ENCODE measurements around the gene GPR108.
A peak's percentile ranks its signal among the peaks of the same experiment; 100 is the strongest.

GPR108 gene

DNA sequence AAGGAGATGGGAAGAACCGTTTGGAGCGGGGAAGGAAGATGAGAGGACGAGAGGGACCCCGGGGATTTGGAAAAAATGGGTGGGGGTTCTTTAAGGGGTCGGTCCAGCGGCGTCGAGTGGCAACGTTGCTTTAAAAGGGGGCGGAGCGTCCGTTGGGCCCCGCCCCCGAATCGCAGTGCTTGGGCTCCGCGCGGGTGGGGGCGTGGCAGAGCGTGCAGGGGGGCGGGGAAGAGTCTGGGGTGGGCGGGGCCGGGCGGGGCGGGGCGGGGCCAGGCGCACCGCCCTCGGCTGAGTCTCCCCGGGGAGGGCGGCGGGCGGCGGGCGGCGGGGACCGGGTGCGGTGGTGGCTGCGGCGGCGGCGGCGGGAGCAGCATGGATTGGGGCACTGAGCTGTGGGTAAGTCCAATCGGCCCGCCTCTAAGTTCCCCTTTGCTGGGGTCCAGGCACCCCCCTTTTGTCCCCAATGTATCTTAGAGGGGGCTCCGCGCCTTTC lies 2.1 kb upstream of the GPR108 start, which contains the start of gene TRIP10:
Gene TRIP10, plus strand, starts transcription at position 291 of the 493 bp plus-strand sequence. Its CDS starts 82 bp downstream, at position 373.
- no peak for DNase-seq (ENCODE audit: low read depth, low spot score)
- peak within 1 kb of the TSS; percentile 95 for H3K27ac ChIP-seq

DNA sequence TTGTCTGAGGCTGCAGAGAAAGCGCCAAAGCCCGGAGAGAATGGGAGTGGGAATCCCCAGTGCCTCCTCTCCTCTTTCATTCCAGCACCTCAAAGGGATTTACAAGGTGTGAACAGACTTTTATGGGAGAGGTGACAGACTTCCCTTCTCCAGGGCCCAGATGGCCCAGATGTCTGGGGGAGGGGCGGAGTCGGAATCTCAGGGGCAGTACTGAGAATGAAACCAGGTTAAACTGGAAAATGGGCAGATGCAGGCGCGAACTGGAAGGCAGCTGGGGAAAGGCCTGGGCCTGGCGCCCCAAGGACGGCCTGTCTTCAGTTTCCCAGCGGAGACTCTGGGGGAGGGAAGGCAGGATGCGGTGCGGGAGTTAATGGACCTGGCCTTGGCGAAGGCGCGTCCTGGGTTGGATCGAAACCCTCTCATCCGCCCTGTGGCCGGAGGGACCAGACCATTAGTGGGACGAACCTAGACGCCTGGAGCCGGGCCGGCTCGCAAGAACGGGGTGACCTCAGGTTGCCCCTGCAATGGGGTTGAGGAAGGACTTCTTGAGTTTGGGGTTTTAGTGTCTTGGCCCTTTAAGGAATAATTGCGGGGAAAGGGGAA lies 1.5 kb upstream of the GPR108 start:
- no peak for DNase-seq (ENCODE audit: low read depth, low spot score)
- H3K27ac ChIP-seq: peak overlapping the region; percentile 95

DNA sequence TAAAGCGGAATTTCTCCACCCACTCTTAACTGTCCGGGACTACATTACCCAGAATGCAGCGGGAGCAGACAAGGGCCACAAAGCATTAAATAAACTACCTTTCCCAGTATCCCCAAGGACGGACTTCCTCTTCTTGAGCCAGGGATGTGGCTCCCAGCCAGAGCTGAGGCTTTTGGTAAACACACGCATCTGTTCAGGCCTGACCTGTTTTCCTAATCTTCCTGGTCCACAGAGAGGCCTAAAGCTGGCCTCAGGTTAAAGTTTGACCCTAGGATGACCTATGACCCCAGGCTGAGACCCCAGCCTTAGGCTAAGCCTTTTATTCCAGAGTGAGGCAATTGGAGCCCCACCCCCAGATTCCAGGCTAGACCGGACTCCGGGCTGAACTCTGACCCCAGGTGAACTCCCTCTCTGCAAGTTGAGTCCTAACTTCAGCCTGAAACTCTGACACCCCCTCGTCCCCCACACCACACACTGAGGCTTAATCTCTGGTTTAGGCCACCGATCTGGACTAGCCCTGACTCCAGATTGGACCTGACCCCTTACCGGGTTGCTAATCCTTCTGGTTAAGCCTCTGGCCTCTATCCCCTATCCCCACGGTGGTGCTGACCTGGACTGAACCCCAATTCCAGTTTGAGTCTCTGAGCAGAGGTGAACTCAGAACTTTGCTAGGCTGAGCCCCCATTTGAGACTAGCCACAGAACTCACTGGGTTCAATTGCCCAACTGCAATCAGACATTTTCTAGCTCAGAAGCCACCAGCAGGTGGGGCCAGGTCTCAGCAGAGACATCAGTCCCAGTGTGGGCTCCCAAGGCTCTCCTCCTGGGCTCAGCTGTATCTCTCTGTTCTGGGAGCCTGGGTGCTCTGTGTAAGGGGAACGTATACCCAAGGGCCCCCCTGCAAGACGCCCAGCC lies 750 bp upstream of the GPR108 start:
- H3K27ac ChIP-seq: peak overlapping the region; percentile 95

DNA sequence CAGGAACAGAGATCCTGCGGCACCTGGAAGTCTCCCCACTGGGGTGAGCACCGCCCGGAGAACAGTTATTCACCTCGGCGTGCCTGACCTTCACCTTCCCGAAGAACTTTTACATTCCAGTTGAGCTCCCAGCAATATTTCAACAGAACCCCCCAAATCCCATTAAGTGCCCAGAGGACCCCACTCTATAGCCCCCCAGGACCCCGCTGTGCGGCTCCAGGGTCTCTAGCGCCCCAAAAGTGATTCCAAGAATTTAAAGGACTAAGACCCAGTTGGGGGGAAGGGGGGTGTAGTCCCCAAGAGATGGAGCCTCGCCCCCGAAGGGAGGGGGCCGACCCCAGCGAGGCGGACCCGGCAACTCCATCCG lies 480 bp downstream of the GPR108 start:
- DNase-seq (ENCODE audit: low read depth, low spot score): no peak
- peak overlapping the region; percentile 95 for H3K27ac ChIP-seq

More for the DNA sequence above, 750 bp upstream of the GPR108 start:
- no peak for DNase-seq (ENCODE audit: low read depth, low spot score)

DNA sequence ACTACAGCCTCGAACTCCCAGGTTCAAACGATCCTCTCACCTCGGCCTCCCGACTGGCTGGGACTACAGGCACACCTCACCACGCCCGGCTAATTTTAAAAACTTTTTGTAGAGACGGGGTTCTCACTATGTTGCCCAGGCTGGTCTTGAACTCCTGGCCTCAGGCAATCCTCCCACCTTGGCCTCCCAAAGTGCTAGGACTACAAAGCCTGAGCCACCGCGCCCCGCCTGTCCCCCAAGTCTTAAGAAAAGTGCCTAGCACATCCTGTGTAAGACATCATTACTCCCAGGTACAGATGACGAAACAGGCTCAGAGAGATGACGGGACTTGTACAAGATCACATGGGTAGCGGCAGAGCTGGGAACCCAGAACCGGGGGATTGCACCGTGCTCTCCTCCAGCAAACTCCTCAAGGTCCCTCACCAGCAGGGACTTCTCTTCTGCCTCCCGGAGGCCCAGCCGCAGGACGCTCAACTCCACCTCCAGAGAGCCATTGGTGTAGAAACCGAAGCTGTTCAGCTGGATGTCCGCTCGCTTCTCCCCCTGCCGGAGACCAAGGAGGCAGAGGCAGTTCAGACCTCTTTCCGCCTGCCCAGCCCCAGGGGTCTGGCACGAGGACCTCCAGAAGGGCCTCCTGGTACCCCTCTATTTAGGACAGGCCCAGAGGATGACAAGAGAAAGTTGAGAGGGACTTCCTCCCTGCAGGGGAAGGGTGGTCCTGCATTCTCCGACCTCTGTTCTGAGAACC lies 1.0 kb downstream of the GPR108 start:
- H3K27ac ChIP-seq: peak overlapping the region; percentile 95
- DNase-seq (ENCODE audit: low read depth, low spot score): no peak

- peak overlapping the region; percentile 95 for H3K27ac ChIP-seq
- DNase-seq (ENCODE audit: low read depth, low spot score): no peak
These were observed 2.0 kb downstream of the GPR108 start for GRCh38 chr19:6735181-6735911.

GRCh38 chr19:6734096-6734696 lies 3.2 kb downstream of the GPR108 start:
- no peak for DNase-seq (ENCODE audit: low read depth, low spot score)
- no peak overlapping the region for H3K27ac ChIP-seq

GRCh38 chr19:6733338-6734095 lies 3.9 kb downstream of the GPR108 start:
- DNase-seq (ENCODE audit: low read depth, low spot score): no peak
- no peak overlapping the region for H3K27ac ChIP-seq

DNA sequence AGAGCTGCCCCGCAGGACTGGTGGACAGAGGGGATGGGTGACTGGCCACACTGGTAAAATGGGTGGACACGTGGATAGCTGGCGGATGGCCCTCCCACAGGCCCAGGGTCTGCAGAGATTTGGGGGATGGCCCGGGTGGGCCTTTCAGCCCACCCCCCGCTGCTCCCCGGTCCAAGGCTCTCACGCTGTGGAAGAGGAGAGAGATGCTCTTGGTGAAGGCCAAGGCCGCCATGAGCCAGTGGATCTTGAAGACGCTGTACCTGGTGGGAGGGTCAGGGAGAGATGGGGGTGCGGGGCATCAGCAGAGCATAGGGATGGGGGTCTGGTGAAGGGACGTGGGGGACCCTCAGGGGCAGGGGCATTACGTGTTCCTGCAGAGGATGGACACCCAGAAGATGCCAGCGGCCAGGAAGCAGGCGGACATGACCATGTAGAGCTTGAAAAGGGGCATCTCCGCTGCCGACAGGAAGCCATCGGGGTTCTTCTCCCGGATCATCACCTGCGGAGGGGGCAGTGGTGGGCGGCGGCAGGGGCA lies 4.5 kb downstream of the GPR108 start:
- no peak for DNase-seq (ENCODE audit: low read depth, low spot score)
- no peak overlapping the region for H3K27ac ChIP-seq

GRCh38 chr19:6731822-6732221 lies 5.6 kb downstream of the GPR108 start:
- H3K27ac ChIP-seq: no peak overlapping the region
- DNase-seq (ENCODE audit: low read depth, low spot score): no peak

DNA sequence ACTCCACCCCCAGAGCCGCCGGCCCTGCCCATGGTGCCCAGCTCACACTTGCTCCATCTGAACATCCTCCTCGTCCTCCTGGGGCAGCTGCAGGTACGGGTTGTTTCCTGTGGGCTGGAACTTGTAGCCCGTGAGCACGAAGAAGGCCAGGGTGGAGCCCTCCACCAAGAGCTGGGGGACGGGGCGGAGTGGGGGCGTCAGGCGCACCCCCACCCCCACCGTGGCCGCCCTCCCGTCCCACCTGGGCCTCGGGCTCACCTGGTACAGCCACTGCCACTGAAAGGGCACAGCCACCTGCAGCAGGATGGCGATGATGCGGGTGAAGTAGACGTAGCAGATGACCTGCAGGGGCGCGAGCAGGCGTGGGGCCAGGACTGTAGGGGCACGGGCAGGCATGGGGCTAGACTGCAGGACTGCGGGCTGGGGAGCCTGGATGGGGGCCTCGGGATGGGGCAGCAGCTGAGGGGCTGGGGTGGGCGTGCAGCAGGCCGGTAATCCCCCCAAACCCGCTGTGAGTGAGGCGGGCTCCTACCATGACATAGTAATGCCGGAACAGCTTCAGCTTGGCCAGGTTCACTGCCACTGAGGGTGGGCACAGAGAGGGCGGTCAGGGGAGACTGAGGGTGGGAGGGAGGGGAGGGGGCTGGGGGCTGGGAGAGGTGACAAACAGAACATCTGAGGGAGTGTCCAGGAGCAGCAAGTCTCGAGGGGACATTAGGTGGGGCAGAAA lies 6.3 kb downstream of the GPR108 start:
- no peak for DNase-seq (ENCODE audit: low read depth, low spot score)
- H3K27ac ChIP-seq: no peak overlapping the region

GRCh38 chr19:6730153-6730804 lies 7.1 kb downstream of the GPR108 start:
- DNase-seq (ENCODE audit: low read depth, low spot score): no peak
- H3K27ac ChIP-seq: no peak overlapping the region

GRCh38 chr19:6729573-6730152 lies 7.7 kb downstream of the GPR108 start:
- no peak for DNase-seq (ENCODE audit: low read depth, low spot score)
- no peak overlapping the region for H3K27ac ChIP-seq

DNA sequence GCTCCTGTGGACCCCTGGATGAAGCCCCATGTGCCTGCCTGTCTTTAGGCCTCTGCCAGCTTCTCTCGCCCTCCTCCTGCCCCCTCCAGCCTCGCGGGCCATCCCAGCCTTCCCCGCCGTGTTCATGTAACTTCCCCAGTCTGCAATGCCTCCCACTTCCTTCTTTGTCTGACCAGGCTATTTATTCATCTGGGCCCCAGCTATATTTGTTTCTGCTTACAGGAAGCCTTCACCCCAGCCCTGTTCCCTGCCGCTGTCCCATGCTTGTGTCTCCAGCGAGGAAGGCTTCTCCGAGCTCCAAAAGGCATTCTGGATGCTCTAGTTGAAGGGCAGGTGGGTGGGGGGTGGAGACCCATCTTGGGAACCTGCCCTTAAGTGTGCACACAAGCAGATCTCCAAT lies 9.0 kb downstream of the GPR108 start:
- no peak overlapping the region for H3K27ac ChIP-seq
- no peak for DNase-seq (ENCODE audit: low read depth, low spot score)

- no peak overlapping the region for H3K27ac ChIP-seq
- no peak for DNase-seq (ENCODE audit: low read depth, low spot score)
These were observed 11.7 kb downstream of the GPR108 start for GRCh38 chr19:6725513-6726231.

GRCh38 chr19:6724631-6725492 lies 12.5 kb downstream of the GPR108 start:
- no peak for DNase-seq (ENCODE audit: low read depth, low spot score)
- no peak overlapping the region for H3K27ac ChIP-seq

All from epithelial cell of prostate (primary cell).